ENCODE data around the gene BLACAT1. TPM values are rescaled to one million over a fixed set of nuclear protein-coding genes. Genes with fewer than 3 reads are reported as not detected.
"Not testable (repeated sequence)": the region's sequence is repeated elsewhere in the genome, so short reads cannot be mapped to it uniquely, and the experiment has no call there.

The BLACAT1 gene
- polyA plus RNA-seq, 1 donor, result not detected

GRCh38 chr1:205483372-205483771, 27.5 kb upstream of the BLACAT1 start:
- DNase-seq, result no peak

GRCh38 chr1:205482587-205482986, 26.7 kb upstream of the BLACAT1 start:
- DNase-seq, result not testable (repeated sequence)

GRCh38 chr1:205481629-205482151, 25.8 kb upstream of the BLACAT1 start:
- DNase-seq, result no peak

GRCh38 chr1:205481218-205481617, 25.4 kb upstream of the BLACAT1 start:
- no peak for DNase-seq

- DNase-seq, result no peak
Observed at GRCh38 chr1:205480349-205480985, 24.6 kb upstream of the BLACAT1 start.

GRCh38 chr1:205478985-205479384, 23.1 kb upstream of the BLACAT1 start:
- not testable (repeated sequence) for DNase-seq

- DNase-seq, result no peak
Observed at GRCh38 chr1:205477759-205478247, 22.0 kb upstream of the BLACAT1 start.

GRCh38 chr1:205477121-205477758, 21.4 kb upstream of the BLACAT1 start:
- no peak for DNase-seq

GRCh38 chr1:205476648-205477047, 20.8 kb upstream of the BLACAT1 start:
- no peak for DNase-seq

GRCh38 chr1:205475855-205476254, 20.0 kb upstream of the BLACAT1 start:
- no peak for DNase-seq

- no peak for DNase-seq
Observed at GRCh38 chr1:205474571-205474970, 18.7 kb upstream of the BLACAT1 start.

- no peak for DNase-seq
Observed at GRCh38 chr1:205473966-205474365, 18.1 kb upstream of the BLACAT1 start.

- DNase-seq, result no peak
Observed at GRCh38 chr1:205473475-205473874, 17.6 kb upstream of the BLACAT1 start.

- no peak for DNase-seq
Observed at GRCh38 chr1:205472737-205473441, 17.0 kb upstream of the BLACAT1 start.

- no peak for DNase-seq
Observed at GRCh38 chr1:205470131-205470530, 14.3 kb upstream of the BLACAT1 start.

- DNase-seq, result no peak
Observed at GRCh38 chr1:205466595-205467220, 10.9 kb upstream of the BLACAT1 start.

- DNase-seq, result no peak
Observed at GRCh38 chr1:205465392-205465791, 9.5 kb upstream of the BLACAT1 start.

GRCh38 chr1:205458777-205459566, 3.1 kb upstream of the BLACAT1 start:
- DNase-seq, result peak; percentile 47

- no peak for DNase-seq
Observed at GRCh38 chr1:205456868-205457745, 1.3 kb upstream of the BLACAT1 start.

- DNase-seq, result no peak
Observed at GRCh38 chr1:205456383-205456867, 580 bp upstream of the BLACAT1 start.

GRCh38 chr1:205454903-205455335, 926 bp downstream of the BLACAT1 start:
- DNase-seq, result no peak

Data from hindlimb muscle (tissue), 1 donor.